ENCODE measurements around the gene FGFBP3.

The FGFBP3 gene

DNA sequence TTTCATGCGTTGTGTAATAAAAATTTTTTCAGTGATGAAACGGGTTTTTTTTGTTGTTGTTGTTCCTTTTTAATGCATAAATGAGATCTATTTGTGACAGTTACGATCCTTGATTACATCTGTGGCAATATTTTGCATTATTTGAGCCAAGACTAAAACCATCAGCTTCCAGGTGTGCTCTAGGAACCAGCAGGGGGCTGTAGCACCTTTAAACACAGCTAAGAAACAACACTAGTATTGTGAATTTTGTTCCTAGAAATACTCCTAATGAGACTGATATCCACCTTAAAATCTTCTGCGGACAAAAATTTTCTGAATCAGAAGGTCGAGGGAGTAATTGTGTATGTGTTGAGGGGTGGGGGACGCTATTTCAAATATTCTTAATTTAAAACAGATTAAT, 52.6 kb downstream of the FGFBP3 start:
- DNase-seq (ENCODE audit: low read depth in 2 of 2, low spot score in 1 of 2), result no peak

Data from stimulated activated CD8-positive, alpha-beta memory T cell treated with anti-CD3 and anti-CD28 coated beads, Interleukin-4, amount 100 ng/mL, for 1 hour (primary cell).